SH-SY5Y (cell line): ENCODE data around the gene RNF103.
A peak's percentile ranks its signal among the peaks of the same experiment; 100 is the strongest.

Experiments used
- GATA2 ChIP-seq: IDR thresholded peaks from 2 replicates; pipeline ENCODE4 v1.6.1; 2011; ENCODE audit warnings: mild to moderate bottlenecking, low read depth, low read length
- GATA3 ChIP-seq: IDR thresholded peaks from 2 replicates; pipeline ENCODE4 v1.6.1; 2011; ENCODE audit warnings: low read depth, mild to moderate bottlenecking, low read length, moderate library complexity

The RNF103 gene

DNA sequence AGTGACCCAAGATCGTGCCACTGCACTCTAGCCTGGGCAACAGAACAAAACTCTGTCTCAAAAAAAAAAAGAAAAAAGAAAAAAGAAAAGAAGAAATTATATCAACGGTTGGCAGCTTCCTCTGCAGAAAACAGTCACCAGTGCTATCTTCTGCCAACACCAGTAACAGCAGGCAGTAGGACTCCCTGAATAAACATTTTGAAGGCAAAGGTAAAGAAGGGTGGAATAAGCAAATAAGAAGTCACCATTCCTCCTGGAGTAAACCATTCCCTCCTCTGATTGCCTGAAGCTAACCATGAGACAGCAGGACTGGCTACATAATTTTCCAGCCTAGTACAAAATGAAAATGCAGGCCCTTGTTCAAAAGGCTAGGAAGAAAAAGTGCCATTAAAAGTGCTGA lies 9.0 kb upstream of the RNF103 start:
- no peak for TF ChIP-seq GATA3
- no peak for TF ChIP-seq GATA2

GRCh38 chr2:86631846-86632485 lies 8.3 kb upstream of the RNF103 start:
- TF ChIP-seq GATA2, result no peak
- TF ChIP-seq GATA3, result no peak

GRCh38 chr2:86628091-86628522 lies 4.4 kb upstream of the RNF103 start:
- TF ChIP-seq GATA2 (no peak), GATA3 (no peak)

DNA sequence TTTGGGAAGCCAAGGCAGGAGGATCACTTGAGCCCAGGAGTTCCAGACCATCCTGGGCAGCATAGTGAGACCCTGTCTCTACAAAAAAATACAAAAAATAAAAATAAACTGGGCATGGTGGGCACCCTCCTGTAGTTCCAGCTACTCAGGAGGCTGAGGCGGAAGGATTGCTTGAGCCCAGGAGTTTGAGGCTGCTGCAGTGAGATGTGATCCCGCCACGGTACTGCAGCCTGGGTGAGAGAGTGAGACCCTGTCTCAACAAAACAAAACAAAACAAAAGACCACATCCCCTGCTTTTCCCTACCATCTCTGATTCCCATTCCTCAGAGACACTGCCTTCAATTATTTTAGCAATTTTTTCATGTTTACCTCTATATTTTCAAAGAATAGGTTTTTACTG lies 3.9 kb upstream of the RNF103 start:
- no peak for TF ChIP-seq GATA3
- TF ChIP-seq GATA2, result no peak

DNA sequence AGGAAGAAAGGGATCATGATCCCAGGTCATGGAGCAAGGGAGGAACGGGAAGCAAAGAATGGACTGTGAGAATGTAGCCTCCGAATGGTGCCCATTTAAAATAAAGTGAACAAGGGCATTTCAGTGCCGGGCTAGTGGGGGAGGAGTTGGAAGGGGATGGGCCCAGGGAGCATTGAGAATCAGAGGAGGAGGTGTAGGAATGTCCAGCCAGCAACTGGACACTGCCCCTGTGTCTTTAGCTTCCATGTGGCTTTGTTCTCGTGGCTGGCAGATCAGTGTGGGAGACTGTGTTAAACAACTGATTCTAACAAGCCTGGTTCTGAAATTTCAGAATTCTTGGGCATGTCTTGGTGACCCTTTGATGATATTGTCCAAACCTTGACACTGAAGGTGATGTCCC lies 1.4 kb upstream of the RNF103 start:
- TF ChIP-seq GATA2 (no peak), GATA3 (no peak)

DNA sequence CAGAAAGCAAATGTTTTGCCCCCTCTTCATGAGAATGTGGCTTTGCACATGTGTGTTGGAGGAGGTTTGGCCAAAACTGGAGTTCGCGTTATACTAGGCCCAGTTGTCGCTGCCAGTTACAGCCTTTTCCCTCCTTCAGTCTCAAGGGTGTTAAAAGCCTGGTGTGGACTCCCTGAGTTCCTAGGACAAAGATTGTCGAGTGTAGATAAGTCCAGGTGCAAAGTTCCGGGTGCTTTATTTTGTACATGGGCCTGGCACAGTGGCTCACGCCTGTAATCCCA lies 542 bp upstream of the RNF103 start:
- no peak for TF ChIP-seq GATA3
- TF ChIP-seq GATA2, result no peak

DNA sequence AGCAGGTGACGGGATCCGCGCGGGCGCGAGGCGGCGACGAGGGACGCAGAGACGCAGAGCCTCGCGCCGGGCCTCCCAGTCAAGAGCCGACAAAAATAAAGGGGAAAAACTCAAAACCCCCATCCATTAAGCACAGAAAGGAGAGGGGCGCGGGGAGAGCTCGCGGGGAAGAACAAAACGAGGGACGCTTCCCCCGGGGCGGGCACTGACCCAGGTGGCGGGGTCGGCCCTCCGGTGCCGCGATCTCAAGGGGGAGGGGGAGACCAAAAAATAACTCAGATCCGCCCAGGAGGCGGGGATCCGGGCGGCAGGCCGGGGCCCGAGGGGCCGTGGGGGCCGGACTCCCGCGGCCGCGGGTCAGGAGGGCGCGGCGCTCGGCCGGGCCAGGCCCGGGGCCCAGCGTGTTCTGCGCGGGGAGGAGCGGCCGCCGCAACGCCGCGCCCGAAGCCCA lies 597 bp downstream of the RNF103 start:
- TF ChIP-seq GATA3, result no peak

GRCh38 chr2:86622519-86623042 lies 1.1 kb downstream of the RNF103 start:
- TF ChIP-seq GATA3 (no peak), GATA2 (no peak)

- TF ChIP-seq GATA3 (peak; percentile 62), GATA2 (peak; percentile 48; the same call in 1 of the 2 replicates)
Observed at GRCh38 chr2:86621280-86621943, 2.3 kb downstream of the RNF103 start.

GRCh38 chr2:86617738-86618137 lies 5.9 kb downstream of the RNF103 start:
- TF ChIP-seq GATA3 (no peak), GATA2 (no peak)

DNA sequence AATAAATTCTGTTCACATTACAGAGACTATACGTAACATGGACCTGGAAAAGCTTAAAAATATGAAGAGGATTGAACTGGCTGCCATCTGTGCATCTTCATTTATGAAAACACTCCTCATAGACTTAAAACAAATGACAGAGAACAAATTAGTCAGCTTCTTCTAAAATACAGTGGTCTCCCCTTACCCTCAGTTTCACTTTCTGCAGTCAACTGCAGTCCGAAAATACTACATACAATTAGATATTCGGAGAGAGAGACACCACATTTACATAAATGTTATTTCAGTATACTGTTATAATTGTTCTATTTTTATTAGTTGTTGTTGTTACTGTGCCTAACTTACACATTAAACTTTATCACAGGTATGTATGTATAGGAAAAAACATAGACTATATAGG lies 6.5 kb downstream of the RNF103 start:
- no peak for TF ChIP-seq GATA3

DNA sequence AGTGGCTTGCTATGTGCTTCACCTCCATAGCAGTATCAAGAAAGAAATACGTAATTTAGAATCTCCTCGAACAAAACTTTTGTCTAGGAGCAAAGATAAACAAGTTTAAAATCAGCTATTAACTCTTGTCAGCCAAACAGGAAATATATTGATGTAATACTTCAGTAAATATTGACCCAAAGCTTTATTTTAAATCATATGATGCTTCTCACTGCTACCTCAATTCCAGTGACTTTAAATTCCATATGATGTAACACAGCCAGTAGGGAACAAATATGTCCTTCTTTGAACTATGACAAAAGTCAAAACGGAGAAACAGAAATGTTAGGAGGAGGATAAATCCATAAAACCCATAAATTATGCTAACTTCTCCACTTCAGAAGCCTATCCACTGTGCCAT lies 7.2 kb downstream of the RNF103 start:
- TF ChIP-seq GATA3 (no peak), GATA2 (no peak)

DNA sequence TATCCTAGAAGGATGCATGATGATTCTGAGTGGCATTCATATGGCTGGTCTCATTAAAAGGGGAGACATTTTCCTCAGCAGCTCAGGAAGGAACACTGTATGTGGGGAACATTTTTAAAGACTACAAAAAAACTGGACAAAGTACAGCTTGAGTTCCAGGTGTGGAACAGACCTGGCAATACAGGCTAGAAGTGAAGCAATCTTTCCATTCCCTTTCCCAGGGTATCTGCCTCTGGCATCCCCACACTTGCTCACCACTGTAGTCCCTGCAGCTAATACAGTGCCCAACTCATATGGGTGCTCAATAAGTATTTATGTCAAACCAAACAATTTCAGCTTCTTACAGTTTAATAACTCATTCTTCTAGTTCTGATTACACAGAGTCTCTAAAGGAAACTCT lies 8.1 kb downstream of the RNF103 start:
- TF ChIP-seq GATA2 (no peak), GATA3 (no peak)

- no peak for TF ChIP-seq GATA3
- TF ChIP-seq GATA2, result no peak
Observed at GRCh38 chr2:86613515-86613914, 10.2 kb downstream of the RNF103 start.

DNA sequence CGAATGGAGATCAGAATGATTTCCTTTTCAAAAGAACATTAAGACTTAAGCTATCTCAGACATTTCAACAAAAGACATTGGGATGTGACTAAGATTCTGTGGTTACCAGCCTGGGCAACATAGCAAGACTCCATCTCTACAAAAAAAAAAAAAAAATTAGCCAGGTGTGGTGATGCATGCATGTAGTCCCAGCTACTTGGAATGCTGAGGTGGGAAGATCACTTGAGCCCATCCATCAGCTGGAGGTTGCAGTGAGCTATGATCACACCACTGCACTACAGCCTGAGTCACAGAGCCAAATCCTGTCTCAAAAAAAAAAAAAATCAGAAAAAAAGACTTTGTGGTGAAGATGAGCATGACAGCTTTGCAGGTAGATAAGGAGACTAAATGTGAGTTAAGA lies 12.8 kb downstream of the RNF103 start:
- TF ChIP-seq GATA2 (no peak), GATA3 (no peak)
